GM12878 (cell line): ENCODE measurements around the gene HSPBAP1. TPM values are rescaled to one million over a fixed set of nuclear protein-coding genes. Genes with fewer than 3 reads are reported as not detected.
"Not testable (repeated sequence)": the region's sequence is repeated elsewhere in the genome, so short reads cannot be mapped to it uniquely, and the experiment has no call there.

Source experiments
- ATAC-seq: fragments of 200-7000 bp; cut with Tn5 transposase; 3 replicates; pipeline ENCODE4 v1.9.1; 2020; ENCODE audit warnings: mild to moderate bottlenecking, moderate library complexity
- BruUV-seq: library from RNA; stranded (reverse); fragments of 400-500 nt; replicated peaks from 2 replicates; lab custom pipeline; 2021; lab: Mats Ljungman, UMichigan
- CTCF ChIA-PET: fragments of 300-600 bp; sonication (Branson Sonifier 250); formaldehyde crosslinking; extraction: SDS; loops from one replicate; lab custom pipeline; 2021; ENCODE audit warnings: inconsistent platforms; lab: Yijun Ruan, JAX
- POLR2A ChIA-PET: fragments of 350-600 bp; formaldehyde crosslinking; extraction: SDS; loops from one replicate; lab custom pipeline; 2021; ENCODE audit warnings: inconsistent platforms; lab: Charles Lee
- RAD21 ChIA-PET: fragments of 300-600 bp; sonication (Branson Sonifier 250); formaldehyde crosslinking; loops from one replicate; lab custom pipeline; 2023; ENCODE audit warnings: antibody characterized with exemption; ENCODE audit not compliant: unreplicated experiment; lab: Charles Lee
- SMC1A ChIA-PET: fragments of 300-600 bp; sonication (Branson Sonifier 250); formaldehyde crosslinking; loops from one replicate; lab custom pipeline; 2023; ENCODE audit not compliant: unreplicated experiment, uncharacterized antibody; lab: Charles Lee
- DNase-seq: peaks from one replicate; pipeline ENCODE4 v3.0.0-alpha.2; 2011; ENCODE audit warnings: low read depth, low spot score
- FAIRE-seq: peaks from 3 replicates; lab custom pipeline; 2011; peaks lifted over from hg19 to GRCh38; lab: Jason Lieb, UNC
- H2AFZ ChIP-seq: 2 replicates; pipeline ENCODE4 v1.6.0; 2011; ENCODE audit warnings: low read depth, low read length, control low read depth; ENCODE audit not compliant: control insufficient read depth
- H3K27ac ChIP-seq: 2 replicates; pipeline ENCODE4 v1.5.1; 2011; ENCODE audit warnings: control low read depth; ENCODE audit not compliant: control insufficient read depth, insufficient read depth
- H3K27me3 ChIP-seq, 2 experiments: replicated peaks in 1 of 2; 2 replicates each; pipeline versions ENCODE4 v1.6.0 to v1.6.1; 2011; ENCODE audit warnings: low read length in 1 of 2; ENCODE audit not compliant: control insufficient read depth in 2 of 2, insufficient read depth in 2 of 2
- H3K36me3 ChIP-seq, 2 experiments: 2 replicates each; pipeline ENCODE4 v1.5.1; 2011; ENCODE audit warnings: low read length in 1 of 2; ENCODE audit not compliant: control insufficient read depth in 2 of 2, insufficient read depth in 2 of 2
- H3K4me1 ChIP-seq: 2 replicates; pipeline ENCODE4 v1.6.1; 2011; ENCODE audit warnings: mild to moderate bottlenecking, low read length, moderate library complexity, mixed read lengths; ENCODE audit not compliant: control insufficient read depth, insufficient read depth
- H3K4me2 ChIP-seq: 2 replicates; pipeline ENCODE4 v1.6.0; 2011; ENCODE audit warnings: control low read depth; ENCODE audit not compliant: control insufficient read depth, insufficient read depth
- H3K4me3 ChIP-seq: fragments of 200-600 bp; sonication (generic); 2 replicates; pipeline ENCODE4 v1.5.1; 2016
- H3K79me2 ChIP-seq: 2 replicates; pipeline ENCODE4 v1.6.0; 2011; ENCODE audit warnings: low read length; ENCODE audit not compliant: control insufficient read depth, insufficient read depth
- H3K9ac ChIP-seq: 2 replicates; pipeline ENCODE4 v1.8.0; 2011; ENCODE audit warnings: low read length, control low read depth, mixed read lengths; ENCODE audit not compliant: control insufficient read depth, insufficient read depth
- H3K9me3 ChIP-seq: replicated peaks from 3 replicates; pipeline ENCODE4 v1.5.1; 2011; ENCODE audit warnings: mild to moderate bottlenecking, low read length; ENCODE audit not compliant: control insufficient read depth, insufficient read depth
- H4K20me1 ChIP-seq: 2 replicates; pipeline ENCODE4 v1.6.0; 2011; ENCODE audit not compliant: control insufficient read depth, insufficient read depth
- CHD2 ChIP-seq: IDR thresholded peaks from 2 replicates; pipeline ENCODE4 v1.6.1; 2011; ENCODE audit warnings: low read depth, low read length, improper control_type of control experiment, borderline replicate concordance
- CUX1 ChIP-seq: IDR thresholded peaks from 2 replicates; pipeline ENCODE4 v1.6.1; 2012; ENCODE audit warnings: improper control_type of control experiment, low read depth, low read length; ENCODE audit not compliant: insufficient replicate concordance
- POU2F2 ChIP-seq: IDR thresholded peaks from 3 replicates; pipeline ENCODE4 v1.6.1; 2011; ENCODE audit warnings: low read depth, mild to moderate bottlenecking, low read length, borderline replicate concordance
- RUNX3 ChIP-seq: IDR thresholded peaks from 2 replicates; pipeline ENCODE4 v1.6.1; 2012; ENCODE audit warnings: low read length, inconsistent platforms
- SMC3 ChIP-seq: IDR thresholded peaks from 2 replicates; pipeline ENCODE4 v1.6.1; 2011; ENCODE audit warnings: low read length, improper control_type of control experiment, borderline replicate concordance
- SREBF1 ChIP-seq: IDR thresholded peaks from 2 replicates; pipeline ENCODE4 v1.6.1; 2012; ENCODE audit warnings: mild to moderate bottlenecking, low read length
- YY1 ChIP-seq: IDR thresholded peaks from 2 replicates; pipeline ENCODE4 v1.6.1; 2011; ENCODE audit warnings: low read depth, mild to moderate bottlenecking, low read length
- ZSCAN29 ChIP-seq: fragments of 450-650 bp; IDR thresholded peaks from 2 replicates; pipeline ENCODE4 v1.6.1; 2017; ENCODE audit warnings: mild to moderate bottlenecking, moderate library complexity
- WGBS: methylation state at CpG from one replicate; pipeline ENCODE4 v1.1.6; 2016; ENCODE audit warnings: low lambda C conversion rate; ENCODE audit not compliant: insufficient replicate concordance, insufficient coverage; ENCODE audit errors: missing lambda C conversion rate; 5-methylcytosine and 5-hydroxymethylcytosine counted together
- in situ Hi-C: fragments of 300-500 bp; cut with MboI; formaldehyde crosslinking; loops from 9 replicates; pipeline ENCODE4 v1.14.3; 2018; ENCODE audit warnings: mixed read lengths
- intact Hi-C: fragments of 100-400 bp; cut with micrococcal nuclease; formaldehyde crosslinking; loops from one replicate; pipeline ENCODE4 v1.14.2; 2022; ENCODE audit not compliant: unreplicated experiment
- polyA plus RNA-seq, 11 experiments: library from polyadenylated mRNA; depleted of rRNA in 4 of 11; unstranded in 6 of 11; stranded (reverse) in 5 of 11; fragments of >200 nt; fragmentation: Nextera tagmentation in 4 of 11; fragmentation: Illumina TruSeq in 1 of 11; extraction: Ambion mirVana in 4 of 11; extraction: Trizol in 1 of 11; gene quantifications; 1 replicate in 1 of 11; 2 replicates in 10 of 11; pipeline versions ENCODE4 v1.2.1 to v1.2.3, GENCODE V29; 2011 to 2016; ENCODE audit warnings: inconsistent platforms in 2 of 11, missing spikeins in 2 of 11, low read depth in 1 of 11
- total RNA-seq, 4 experiments: library from RNA; depleted of rRNA in 3 of 4; stranded (reverse); fragments of >200 nt in 3 of 4; fragmentation: Illumina TruSeq in 1 of 4; extraction: Trizol in 1 of 4; gene quantifications; 2 replicates each; pipeline versions ENCODE4 v1.2.1 to v1.2.3, GENCODE V29; 2013 to 2021

Gene HSPBAP1
- total and polyA plus RNA-seq, 10 of the 15 experiments (the other 5 are each of a cell fraction or from before 2014, with no cell fraction given), result 3.2 to 10.3 (median 7.9) TPM

- H3K9me3 ChIP-seq, result no peaks in the 10 kb centered on the region; the same call in 1 of the 3 replicates
- no peak overlapping the region for H3K9ac ChIP-seq
- ATAC-seq (no peak), DNase-seq (no peak), FAIRE-seq (no peak)
- no peak overlapping the region for H3K27ac ChIP-seq
- in situ Hi-C loops, result no loop called here
- no peak for TF ChIP-seq SMC3
- no peak for TF ChIP-seq ZSCAN29
- no peak for TF ChIP-seq POU2F2
- TF ChIP-seq YY1, result no peak
- TF ChIP-seq CUX1, result no peak
- no peak for TF ChIP-seq CHD2
- TF ChIP-seq SREBF1, result no peak
- no peak for TF ChIP-seq RUNX3
- H3K27me3 ChIP-seq, result no peaks in the 10 kb centered on the region
- BruUV-seq, result no TSS peak
- no peaks in the 10 kb centered on the region for H3K36me3 ChIP-seq
- H3K4me3 ChIP-seq, result no peak overlapping the region
- H4K20me1 ChIP-seq, result no peaks in the 10 kb centered on the region
- no peak overlapping the region for H3K4me2 ChIP-seq
- CTCF ChIA-PET, result no interaction called here
- POLR2A ChIA-PET, result no interaction called here
- RAD21 ChIA-PET, result no interaction called here
- intact Hi-C loops, result no loop called here
- no peak overlapping the region for H2AFZ ChIP-seq
- SMC1A ChIA-PET, result no interaction called here
- 84% methylated on average over 3 of the region's 3 CpGs for WGBS
- no peaks in the 10 kb centered on the region for H3K4me1 ChIP-seq
- H3K79me2 ChIP-seq, result no peaks in the 10 kb centered on the region
Observed at GRCh38 chr3:122739172-122739571, 54.5 kb downstream of the HSPBAP1 start.

- H3K4me3 ChIP-seq, H3K36me3 ChIP-seq, H3K9ac ChIP-seq, H4K20me1 ChIP-seq, H3K4me1 ChIP-seq, H2AFZ ChIP-seq, CTCF ChIA-PET, FAIRE-seq, in situ Hi-C loops, H3K27ac ChIP-seq, DNase-seq, BruUV-seq, RAD21 ChIA-PET, H3K27me3 ChIP-seq, ATAC-seq, POLR2A ChIA-PET, H3K4me2 ChIP-seq, H3K79me2 ChIP-seq, intact Hi-C loops, H3K9me3 ChIP-seq, SMC1A ChIA-PET: not testable (repeated sequence)
- WGBS, result 95% methylated on average over 22 of the region's 22 CpGs
Observed at GRCh38 chr3:122732682-122733525, 60.7 kb downstream of the HSPBAP1 start.
